ENCODE measurements around the gene ACAD10. TPM values are rescaled to one million over a fixed set of nuclear protein-coding genes. Genes with fewer than 3 reads are reported as not detected.
"Not testable (repeated sequence)": the region's sequence is repeated elsewhere in the genome, so short reads cannot be mapped to it uniquely, and the experiment has no call there.

ACAD10 gene
- total RNA-seq, 2 experiments from 2014 or later, result 14.4 to 17.4 TPM

DNA sequence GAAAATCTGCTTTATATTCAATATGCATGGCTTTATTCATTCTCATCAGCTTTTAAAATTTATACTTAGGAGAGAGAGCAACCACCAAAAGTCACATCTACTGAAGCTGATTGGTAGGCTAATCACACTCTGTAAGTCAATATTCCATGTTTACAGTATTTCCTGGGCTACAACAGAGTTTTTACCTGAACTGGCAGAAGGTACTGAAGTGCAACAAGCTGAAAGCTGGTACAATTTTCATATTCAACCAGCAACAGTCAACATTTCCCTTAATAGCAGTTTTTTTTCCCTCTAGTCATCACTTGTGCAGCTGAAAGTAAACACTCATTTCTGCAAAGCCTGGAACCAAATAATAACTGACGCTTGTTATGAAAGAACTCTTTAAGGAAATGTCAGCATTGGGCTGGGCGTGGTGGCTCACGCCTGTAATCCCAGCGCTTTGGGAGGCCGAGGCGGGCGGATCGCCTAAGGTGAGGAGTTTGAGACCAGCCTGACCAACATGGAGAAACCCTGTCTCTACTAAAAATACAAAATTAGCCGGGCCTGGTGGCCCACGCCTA, 13.0 kb upstream of the ACAD10 start:
- Mint-ChIP-seq H3K4me3 (no peak overlapping the region), H3K9me3 (no peaks in the 10 kb centered on the region), H3K27me3 (no peaks in the 10 kb centered on the region), H3K36me3 (peaks cover 6% of the 10 kb centered on the region), H3K4me1 (peaks cover 1% of the 10 kb centered on the region), H3K27ac (no peak overlapping the region)
- DNase-seq, result no peak

DNA sequence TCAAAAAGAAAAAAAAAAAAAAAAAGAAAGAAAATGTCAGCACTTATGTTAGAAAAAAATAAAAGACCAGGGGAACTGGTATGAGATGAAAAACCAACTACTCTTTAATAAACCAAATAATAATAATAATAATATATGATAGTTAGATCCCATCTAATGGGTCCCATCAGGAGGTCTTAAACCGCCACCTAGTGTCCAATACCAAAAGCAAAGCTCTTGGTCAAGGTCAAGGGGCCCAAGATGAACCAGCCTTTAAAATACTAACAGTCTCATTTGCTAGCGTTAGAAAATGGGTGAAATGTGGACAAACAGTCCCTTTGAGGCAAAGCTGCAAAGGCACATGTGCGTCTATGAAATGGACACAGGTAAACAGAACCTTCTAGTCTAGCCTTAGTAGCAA, 12.3 kb upstream of the ACAD10 start:
- H3K36me3 Mint-ChIP-seq, result peaks cover 6% of the 10 kb centered on the region
- H3K27ac Mint-ChIP-seq, result no peak overlapping the region
- H3K27me3 Mint-ChIP-seq, result no peaks in the 10 kb centered on the region
- DNase-seq, result no peak
- H3K9me3 Mint-ChIP-seq, result no peaks in the 10 kb centered on the region
- no peak overlapping the region for H3K4me3 Mint-ChIP-seq
- H3K4me1 Mint-ChIP-seq, result peaks cover 1% of the 10 kb centered on the region

DNA sequence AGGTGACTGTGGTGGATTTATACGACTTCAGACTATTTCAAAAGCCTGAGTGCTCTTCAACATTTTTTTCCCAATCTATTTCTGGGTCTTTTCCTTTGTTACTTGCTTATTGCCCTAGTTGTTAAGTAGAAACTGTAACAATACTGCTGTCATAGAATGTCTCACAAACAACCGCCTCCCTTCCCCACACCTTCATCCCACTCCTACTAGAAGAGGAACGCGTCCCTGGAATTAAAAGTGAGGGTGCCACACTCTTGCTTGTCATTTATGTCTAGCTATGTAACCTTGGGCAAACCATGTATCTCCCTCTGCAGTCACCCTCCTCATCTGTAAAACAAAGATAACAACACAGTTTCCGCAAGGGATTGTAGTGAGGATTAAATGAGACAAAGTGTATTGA, 8.7 kb upstream of the ACAD10 start:
- Mint-ChIP-seq H3K27ac (no peak overlapping the region), H3K9me3 (no peaks in the 10 kb centered on the region), H3K4me1 (peaks cover 1% of the 10 kb centered on the region), H3K27me3 (no peaks in the 10 kb centered on the region), H3K36me3 (peaks cover 9% of the 10 kb centered on the region), H3K4me3 (no peak overlapping the region)
- no peak for DNase-seq

DNA sequence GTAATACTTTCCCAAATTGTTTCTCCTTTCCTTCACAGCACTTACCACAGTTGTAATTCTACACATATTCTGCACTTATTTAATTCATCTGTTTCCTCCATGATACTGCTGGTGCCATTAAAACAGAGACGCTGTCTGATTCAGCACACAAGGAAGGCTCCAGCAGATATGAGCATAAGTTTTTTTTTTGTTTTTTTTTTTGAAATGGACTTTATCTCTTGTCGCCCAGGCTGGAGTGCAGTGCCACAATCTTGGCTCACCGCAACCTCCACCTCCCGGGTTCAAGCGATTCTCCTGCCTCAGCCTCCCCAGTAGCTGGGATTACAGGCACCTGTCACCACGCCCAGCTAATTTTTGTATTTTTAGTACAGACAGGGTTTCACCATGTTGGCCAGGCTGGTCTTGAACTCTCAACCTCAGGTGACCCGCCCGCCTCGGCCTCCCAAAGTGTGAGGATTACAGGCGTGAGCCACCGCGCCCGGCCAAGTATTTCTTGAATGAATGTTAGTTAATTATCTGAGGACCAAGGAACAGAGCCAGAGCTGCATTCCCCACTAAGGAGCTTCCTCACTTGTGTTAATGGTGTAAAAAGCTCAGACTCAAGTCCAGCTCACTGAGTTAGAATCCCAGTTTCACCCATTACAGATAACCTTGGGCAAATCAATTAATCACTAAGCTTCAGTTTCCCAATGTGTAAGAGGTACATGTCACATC, 1.2 kb upstream of the ACAD10 start:
- peak overlapping the region; percentile 85 for H3K4me3 Mint-ChIP-seq
- not testable (repeated sequence) for H3K9me3 Mint-ChIP-seq, H3K27me3 Mint-ChIP-seq, DNase-seq
- H3K4me1 Mint-ChIP-seq, result peaks cover 28% of the 10 kb centered on the region
- peaks cover 14% of the 10 kb centered on the region for H3K36me3 Mint-ChIP-seq
- peak overlapping the region; percentile 84 for H3K27ac Mint-ChIP-seq

DNA sequence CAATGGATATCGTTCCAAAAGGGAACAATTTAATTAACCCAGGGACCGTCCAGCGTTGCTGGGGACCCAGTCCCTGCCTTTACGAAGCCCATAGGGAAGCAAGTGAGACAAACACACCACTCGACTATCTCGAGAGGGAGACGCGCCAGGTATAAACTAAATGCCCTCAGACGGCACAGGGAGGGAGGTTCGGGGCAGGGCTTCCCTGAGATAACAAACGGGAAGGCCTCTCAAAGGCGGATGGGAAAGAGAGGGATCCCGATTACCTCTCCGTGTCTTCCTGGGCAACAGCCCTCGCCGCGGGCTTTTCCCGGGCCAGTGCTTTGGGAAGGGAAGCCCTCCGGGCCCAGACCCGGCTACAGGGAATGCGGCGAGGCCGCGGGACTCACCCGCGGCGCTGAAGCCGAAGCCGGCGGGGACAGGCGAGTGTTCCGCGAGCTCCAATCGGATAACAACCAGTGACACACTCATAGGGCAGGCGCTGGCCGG, 487 bp upstream of the ACAD10 start:
- Mint-ChIP-seq H3K4me3 (peak overlapping the region; percentile 85), H3K27ac (peak overlapping the region; percentile 84), H3K9me3 (no peaks in the 10 kb centered on the region), H3K36me3 (peaks cover 14% of the 10 kb centered on the region), H3K4me1 (peaks cover 28% of the 10 kb centered on the region), H3K27me3 (no peaks in the 10 kb centered on the region)
- DNase-seq, result no peak

DNA sequence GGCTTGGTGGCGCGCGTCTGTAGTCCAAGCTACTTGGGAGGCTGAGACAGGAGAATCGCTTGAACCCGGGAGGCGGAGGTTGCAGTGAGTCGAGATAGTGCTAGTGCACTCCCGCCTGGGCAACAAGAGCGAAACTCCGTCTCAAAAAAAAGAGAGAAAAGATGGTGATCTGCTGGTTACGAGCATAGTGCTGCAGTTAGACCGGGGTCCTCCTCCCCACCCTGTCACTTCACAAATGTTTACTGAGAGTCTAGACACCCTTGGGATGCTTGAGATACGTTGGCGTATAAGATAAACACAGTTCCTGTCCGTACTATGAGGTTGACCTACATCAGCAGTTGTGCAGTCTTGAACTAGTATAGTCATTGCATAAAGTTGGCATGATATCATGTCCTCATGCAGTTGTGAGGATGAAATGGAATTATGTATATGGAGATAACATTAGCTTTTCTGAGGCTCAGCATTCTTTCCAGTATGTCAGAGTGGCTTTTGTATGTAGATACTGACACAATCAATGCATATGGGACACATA, 787 bp downstream of the ACAD10 start:
- no peak for DNase-seq
- H3K27me3 Mint-ChIP-seq, result no peaks in the 10 kb centered on the region
- H3K27ac Mint-ChIP-seq, result peak overlapping the region; percentile 91
- H3K4me3 Mint-ChIP-seq, result peak overlapping the region; percentile 85
- peaks cover 30% of the 10 kb centered on the region for H3K4me1 Mint-ChIP-seq
- H3K9me3 Mint-ChIP-seq, result no peaks in the 10 kb centered on the region
- H3K36me3 Mint-ChIP-seq, result peaks cover 12% of the 10 kb centered on the region

DNA sequence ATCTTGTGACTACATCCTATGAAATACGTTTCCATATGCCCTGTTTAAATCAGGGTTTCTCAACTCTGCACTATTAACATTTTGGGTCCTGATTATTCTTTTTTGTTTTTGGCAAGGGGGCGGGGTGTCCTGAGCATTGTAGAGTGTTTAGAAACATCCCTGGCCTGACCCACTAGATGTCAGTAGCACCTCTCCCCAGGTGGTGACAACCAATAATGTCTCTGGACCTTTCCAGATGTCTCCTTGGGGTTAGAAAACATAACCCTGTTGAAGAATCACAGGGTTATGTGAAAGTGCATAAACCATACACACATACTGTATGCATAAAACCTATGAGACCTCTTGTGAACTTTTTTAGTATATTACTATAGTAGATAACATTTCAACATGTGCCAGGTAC, 1.4 kb downstream of the ACAD10 start:
- Mint-ChIP-seq H3K4me1 (peaks cover 30% of the 10 kb centered on the region), H3K27ac (no peak overlapping the region), H3K36me3 (peaks cover 7% of the 10 kb centered on the region), H3K4me3 (peak overlapping the region; percentile 85), H3K27me3 (no peaks in the 10 kb centered on the region), H3K9me3 (no peaks in the 10 kb centered on the region)
- no peak for DNase-seq

DNA sequence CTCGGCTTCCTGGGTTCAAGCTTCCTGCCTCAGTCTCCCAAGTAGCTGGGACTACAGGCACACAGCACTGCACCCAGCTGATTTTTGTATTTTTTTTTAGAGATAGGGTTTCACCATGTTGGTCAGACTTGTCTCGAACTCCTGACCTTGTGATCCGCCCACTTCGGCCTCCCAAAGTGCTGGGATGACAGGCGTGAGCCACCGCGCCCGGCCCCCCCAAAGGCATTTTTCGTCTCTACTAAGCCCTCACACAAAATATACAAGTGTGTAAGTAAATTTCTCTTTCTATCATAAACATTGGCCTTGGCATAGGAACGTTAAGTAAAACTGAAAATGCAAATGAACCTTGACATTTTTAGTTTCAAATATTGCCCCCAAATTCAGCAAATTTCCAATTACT, 2.1 kb downstream of the ACAD10 start:
- Mint-ChIP-seq H3K4me3 (no peak overlapping the region), H3K4me1 (peaks cover 30% of the 10 kb centered on the region), H3K27me3 (no peaks in the 10 kb centered on the region), H3K9me3 (no peaks in the 10 kb centered on the region), H3K27ac (no peak overlapping the region), H3K36me3 (peaks cover 9% of the 10 kb centered on the region)
- DNase-seq, result no peak

DNA sequence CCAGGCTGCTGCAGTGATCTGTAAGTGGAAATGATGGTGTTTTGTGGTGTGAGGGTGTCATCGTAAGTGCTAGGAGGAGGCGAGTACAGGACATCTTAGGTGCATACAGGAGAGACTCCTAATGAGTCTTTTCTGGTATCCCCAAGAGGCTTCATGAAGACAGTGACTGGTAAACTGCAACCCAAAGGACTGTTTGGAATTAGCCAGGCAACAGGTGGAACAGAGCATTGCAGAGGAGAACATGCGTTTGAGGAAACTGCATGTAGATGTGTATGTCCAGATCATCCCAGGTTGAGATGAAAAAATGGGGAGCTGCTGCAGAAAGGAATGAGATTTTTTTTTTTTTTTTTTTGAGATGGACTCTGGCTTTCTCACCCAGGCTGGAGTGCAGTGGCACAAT, 5.4 kb downstream of the ACAD10 start:
- Mint-ChIP-seq H3K27me3 (no peaks in the 10 kb centered on the region), H3K4me3 (no peak overlapping the region), H3K9me3 (no peaks in the 10 kb centered on the region), H3K4me1 (peaks cover 13% of the 10 kb centered on the region), H3K36me3 (peaks cover 13% of the 10 kb centered on the region), H3K27ac (no peak overlapping the region)
- DNase-seq, result no peak

DNA sequence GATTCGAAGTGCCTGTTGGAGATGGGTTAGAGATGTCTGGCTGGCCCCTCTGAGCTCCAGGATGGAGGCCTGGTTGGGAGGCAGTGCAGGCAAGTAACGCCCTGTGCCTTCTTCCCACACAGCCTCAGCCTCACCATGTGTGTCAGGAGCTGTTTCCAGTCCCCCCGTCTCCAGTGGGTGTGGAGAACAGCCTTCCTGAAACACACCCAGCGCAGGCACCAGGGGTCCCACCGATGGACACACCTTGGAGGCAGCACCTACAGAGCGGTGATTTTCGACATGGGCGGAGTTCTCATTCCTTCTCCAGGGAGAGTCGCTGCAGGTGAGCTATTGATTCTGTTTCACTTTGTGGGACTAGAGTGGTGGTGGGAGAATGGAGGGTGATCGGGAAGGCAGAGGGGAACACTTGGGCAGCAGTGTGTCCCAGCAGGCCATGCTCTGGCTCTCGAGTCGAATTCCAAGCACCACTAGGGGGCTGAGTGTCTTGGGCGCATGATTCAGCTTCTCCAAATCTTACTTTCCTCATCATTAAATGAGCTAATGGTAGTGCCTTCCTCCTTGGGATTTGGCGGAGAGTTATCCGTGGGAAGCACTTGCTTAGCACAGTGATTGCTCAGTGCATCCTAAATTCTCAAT, 6.8 kb downstream of the ACAD10 start:
- Mint-ChIP-seq H3K36me3 (peaks cover 11% of the 10 kb centered on the region), H3K4me1 (peaks cover 2% of the 10 kb centered on the region), H3K27ac (no peak overlapping the region), H3K4me3 (no peak overlapping the region), H3K9me3 (no peaks in the 10 kb centered on the region), H3K27me3 (no peaks in the 10 kb centered on the region)
- DNase-seq, result no peak

DNA sequence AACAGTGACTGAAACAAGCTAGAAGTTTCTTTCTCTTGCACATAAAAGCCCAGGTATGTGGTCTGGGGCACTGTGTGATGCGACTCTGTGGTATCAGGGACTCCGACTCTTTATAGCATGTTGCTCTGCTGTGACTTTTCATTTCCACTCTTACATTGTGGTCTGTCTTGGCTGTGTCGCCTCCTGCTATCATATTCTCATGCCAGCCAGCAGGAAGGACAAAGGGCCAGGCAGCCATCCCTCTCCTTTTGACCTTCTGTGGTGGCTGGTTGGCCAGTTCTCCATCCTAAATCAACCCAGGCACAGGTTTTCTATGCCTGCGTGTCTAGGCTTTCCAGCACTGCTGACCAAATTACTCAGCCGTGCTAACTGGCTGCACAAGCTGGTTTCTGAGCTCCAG, 8.0 kb downstream of the ACAD10 start:
- no peak for DNase-seq
- Mint-ChIP-seq H3K27ac (no peak overlapping the region), H3K4me1 (peaks cover 2% of the 10 kb centered on the region), H3K27me3 (no peaks in the 10 kb centered on the region), H3K36me3 (peaks cover 16% of the 10 kb centered on the region), H3K4me3 (no peak overlapping the region), H3K9me3 (no peaks in the 10 kb centered on the region)

DNA sequence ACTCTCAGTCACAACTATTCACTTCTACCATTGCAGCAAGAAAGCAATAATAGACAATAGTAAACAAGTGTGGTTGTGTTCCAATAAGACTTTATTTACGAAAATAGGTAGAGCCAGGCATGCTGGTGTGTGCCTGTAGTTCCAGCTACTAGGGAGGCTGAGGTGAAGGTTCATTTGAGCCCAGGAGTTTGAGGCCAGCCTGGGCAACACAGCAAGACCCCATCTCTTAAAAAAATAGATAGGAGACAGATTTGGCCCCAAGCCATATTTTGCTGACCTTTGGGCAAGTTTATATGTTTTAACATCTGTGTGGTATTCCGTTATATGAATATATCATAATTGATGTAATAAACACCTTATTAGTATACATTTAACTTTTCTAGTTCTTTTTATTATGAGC, 14.1 kb downstream of the ACAD10 start:
- Mint-ChIP-seq H3K4me1 (no peaks in the 10 kb centered on the region), H3K4me3 (no peak overlapping the region)

DNA sequence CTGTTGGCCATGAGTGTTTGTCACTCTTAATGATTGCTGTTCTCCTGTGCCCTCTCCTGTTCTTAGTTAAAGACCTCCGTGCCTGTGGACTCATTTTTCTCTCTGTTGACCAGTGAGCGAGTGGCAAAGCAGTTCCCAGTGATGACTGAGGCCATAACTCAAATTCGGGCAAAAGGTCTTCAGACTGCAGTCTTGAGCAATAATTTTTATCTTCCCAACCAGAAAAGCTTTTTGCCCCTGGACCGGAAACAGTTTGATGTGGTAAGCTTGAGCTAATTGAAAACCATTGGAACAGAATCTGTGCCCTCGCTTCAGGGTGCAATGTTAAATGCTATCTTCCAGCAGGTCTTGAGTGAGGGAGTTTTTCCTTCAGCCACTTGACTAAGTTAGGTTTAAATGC, 19.8 kb downstream of the ACAD10 start:
- H3K4me3 Mint-ChIP-seq, result no peak overlapping the region
- H3K36me3 Mint-ChIP-seq, result peaks cover 7% of the 10 kb centered on the region
- no peaks in the 10 kb centered on the region for H3K27me3 Mint-ChIP-seq
- H3K27ac Mint-ChIP-seq, result no peak overlapping the region
- H3K9me3 Mint-ChIP-seq, result no peaks in the 10 kb centered on the region
- H3K4me1 Mint-ChIP-seq, result no peaks in the 10 kb centered on the region
- no peak for DNase-seq

More for the DNA sequence above, 14.1 kb downstream of the ACAD10 start:
- Mint-ChIP-seq H3K27ac (no peak overlapping the region), H3K9me3 (no peaks in the 10 kb centered on the region), H3K27me3 (no peaks in the 10 kb centered on the region), H3K36me3 (peaks cover 18% of the 10 kb centered on the region)
- no peak for DNase-seq

DNA sequence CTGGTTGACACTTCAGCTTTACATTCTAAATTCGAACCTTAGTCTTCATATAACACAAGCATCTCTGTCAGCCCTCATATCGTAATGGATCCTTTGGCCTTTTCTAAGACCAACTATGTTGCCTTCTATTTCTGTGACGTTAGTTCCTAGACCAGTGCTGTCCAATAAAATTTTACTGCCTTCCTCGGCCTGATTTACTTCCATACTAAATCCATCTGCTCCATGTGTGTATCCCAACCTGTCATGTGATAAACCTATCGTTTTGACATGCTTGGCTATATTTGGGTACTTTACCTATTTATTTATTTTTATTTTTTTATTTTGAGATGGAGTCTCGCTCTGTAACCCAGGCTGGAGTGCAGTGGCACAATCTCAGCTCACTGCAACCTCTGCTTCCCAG, 20.3 kb downstream of the ACAD10 start:
- no peak for DNase-seq
- Mint-ChIP-seq H3K36me3 (peaks cover 7% of the 10 kb centered on the region), H3K27me3 (no peaks in the 10 kb centered on the region), H3K4me3 (no peak overlapping the region), H3K9me3 (no peaks in the 10 kb centered on the region), H3K4me1 (no peaks in the 10 kb centered on the region), H3K27ac (no peak overlapping the region)

DNA sequence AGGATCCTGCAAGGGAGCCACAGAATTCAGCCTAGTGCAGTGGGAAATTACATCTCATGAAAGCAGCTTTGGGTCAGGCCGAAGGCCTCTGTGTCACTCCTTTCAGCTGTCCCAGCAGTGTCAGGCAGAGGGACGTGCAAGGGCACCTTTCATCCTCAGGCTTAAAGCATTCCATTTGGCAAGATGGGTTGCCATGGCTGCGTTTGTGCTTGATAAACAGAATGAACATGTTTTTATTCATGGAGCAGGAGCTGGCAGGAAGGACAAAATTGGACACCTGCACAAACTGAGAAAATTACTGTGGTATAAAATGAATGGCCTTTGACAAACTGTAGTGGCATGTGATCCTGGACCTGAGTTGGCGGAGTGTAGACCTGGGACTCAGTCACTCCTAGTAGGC, 29.4 kb downstream of the ACAD10 start:
- Mint-ChIP-seq H3K4me1 (no peaks in the 10 kb centered on the region), H3K36me3 (peaks cover 8% of the 10 kb centered on the region), H3K27me3 (no peaks in the 10 kb centered on the region), H3K4me3 (no peak overlapping the region), H3K9me3 (no peaks in the 10 kb centered on the region), H3K27ac (no peak overlapping the region)
- no peak for DNase-seq

All from activated naive CD8-positive, alpha-beta T cell treated with anti-CD3 and anti-CD28 coated beads for 36 hours (primary cell).